ENCODE measurements around the gene GFRA1.
A peak's percentile ranks its signal among the peaks of the same experiment; 100 is the strongest.

GFRA1 gene

DNA sequence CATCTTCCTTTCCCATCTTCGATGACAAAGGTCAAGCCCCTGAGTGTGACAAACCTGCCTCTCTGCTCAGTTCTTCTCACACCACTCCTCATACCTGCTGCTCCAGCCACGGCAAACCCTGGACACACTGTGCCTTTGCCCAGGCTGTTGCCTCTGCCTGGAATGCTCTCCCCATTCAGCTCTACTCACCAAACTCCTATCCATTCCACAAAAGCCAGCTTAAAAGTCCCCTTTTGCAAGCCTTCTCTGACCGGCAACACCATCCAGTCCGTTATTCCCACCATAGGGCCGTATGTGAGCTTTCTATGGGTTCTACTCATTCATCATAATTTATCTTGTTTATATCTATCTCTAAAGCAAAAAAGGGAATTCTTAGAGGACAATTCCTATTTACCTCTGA, 15.2 kb downstream of the GFRA1 start:
- no peaks in the 10 kb centered on the region for H3K36me3 Mint-ChIP-seq
- no peak for DNase-seq (ENCODE audit: low spot score in 2 of 2)
- no peak overlapping the region for H3K27ac Mint-ChIP-seq
- H3K4me3 Mint-ChIP-seq, result no peak overlapping the region
- no peak for ATAC-seq
- H3K4me1 Mint-ChIP-seq, result no peaks in the 10 kb centered on the region
- H3K9me3 Mint-ChIP-seq, result peaks cover 6% of the 10 kb centered on the region

DNA sequence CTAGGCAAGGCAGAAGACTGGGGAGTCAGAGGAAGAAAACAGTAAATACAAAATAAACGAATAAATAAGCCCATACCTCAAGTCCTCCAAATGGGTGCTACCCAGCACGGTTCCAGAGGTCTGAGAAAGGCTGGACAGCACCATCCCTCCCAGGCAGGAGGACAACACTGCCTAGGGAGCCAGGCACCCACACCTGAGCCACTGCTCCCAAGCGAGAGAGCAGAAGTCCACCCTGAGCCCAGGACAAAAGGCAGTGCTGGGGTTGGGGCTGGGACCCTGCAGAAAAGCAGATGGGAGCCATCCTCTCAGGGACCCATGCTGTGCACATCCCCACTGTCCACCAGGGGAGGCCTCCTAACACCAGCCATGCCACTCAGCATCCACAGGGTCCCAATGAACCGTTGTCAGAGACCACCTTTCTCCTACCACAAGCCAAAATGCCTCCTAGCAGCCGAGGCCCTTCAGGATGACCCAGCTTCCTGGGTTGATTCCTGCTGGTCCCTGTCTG, 16.2 kb downstream of the GFRA1 start:
- peaks cover 6% of the 10 kb centered on the region for H3K9me3 Mint-ChIP-seq

DNA sequence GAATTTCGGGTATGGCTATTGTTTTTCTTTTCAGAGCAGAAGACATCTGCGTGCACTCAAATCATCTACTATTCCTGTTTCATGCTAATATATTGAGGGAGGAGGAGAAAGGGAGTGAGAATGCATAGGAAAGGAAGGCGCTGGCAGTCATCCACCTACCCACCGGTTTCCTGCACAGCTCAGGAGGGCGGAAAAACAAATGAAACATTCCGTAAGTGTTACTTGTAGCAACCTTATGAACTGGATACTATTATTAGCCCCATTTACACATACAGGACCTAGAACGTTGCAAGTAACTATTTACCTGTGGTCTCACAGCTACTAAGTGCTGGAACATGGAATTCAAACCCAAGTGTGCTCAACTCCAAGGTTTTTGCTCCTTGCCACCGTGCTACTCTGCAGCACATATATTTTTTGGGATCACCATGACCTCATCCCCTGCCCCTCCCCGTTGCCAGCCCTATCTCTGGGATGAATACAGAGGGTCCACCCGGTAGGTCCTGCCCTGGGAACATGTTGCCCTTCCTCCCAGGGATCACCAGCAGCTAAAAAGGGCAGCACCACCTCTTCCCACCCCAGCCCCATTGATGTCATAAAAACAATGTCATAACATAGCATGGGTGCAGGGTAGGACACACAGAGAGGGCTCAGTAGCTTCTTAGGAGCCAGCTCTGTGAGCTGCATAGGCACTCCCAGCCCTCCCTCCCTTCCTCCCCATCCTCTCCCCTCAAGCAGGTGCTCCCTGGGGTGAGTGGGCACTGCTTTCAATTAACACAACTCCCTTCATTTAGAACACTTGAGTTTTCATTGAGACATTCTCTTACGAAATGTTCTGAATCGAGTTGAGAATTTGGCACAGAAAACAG, 16.9 kb downstream of the GFRA1 start:
- no peaks in the 10 kb centered on the region for H3K36me3 Mint-ChIP-seq
- H3K4me3 Mint-ChIP-seq, result no peak overlapping the region
- H3K9me3 Mint-ChIP-seq, result peaks cover 3% of the 10 kb centered on the region
- no peak overlapping the region for H3K27ac Mint-ChIP-seq
- H3K4me1 Mint-ChIP-seq, result no peaks in the 10 kb centered on the region
- DNase-seq (ENCODE audit: low spot score in 2 of 2), result no peak
- ATAC-seq, result no peak

More for the DNA sequence above, 16.2 kb downstream of the GFRA1 start:
- H3K27ac Mint-ChIP-seq, result no peak overlapping the region
- ATAC-seq, result peak; percentile 34
- H3K4me1 Mint-ChIP-seq, result no peaks in the 10 kb centered on the region
- H3K4me3 Mint-ChIP-seq, result no peak overlapping the region
- no peak for DNase-seq (ENCODE audit: low spot score in 2 of 2)
- no peaks in the 10 kb centered on the region for H3K36me3 Mint-ChIP-seq

DNA sequence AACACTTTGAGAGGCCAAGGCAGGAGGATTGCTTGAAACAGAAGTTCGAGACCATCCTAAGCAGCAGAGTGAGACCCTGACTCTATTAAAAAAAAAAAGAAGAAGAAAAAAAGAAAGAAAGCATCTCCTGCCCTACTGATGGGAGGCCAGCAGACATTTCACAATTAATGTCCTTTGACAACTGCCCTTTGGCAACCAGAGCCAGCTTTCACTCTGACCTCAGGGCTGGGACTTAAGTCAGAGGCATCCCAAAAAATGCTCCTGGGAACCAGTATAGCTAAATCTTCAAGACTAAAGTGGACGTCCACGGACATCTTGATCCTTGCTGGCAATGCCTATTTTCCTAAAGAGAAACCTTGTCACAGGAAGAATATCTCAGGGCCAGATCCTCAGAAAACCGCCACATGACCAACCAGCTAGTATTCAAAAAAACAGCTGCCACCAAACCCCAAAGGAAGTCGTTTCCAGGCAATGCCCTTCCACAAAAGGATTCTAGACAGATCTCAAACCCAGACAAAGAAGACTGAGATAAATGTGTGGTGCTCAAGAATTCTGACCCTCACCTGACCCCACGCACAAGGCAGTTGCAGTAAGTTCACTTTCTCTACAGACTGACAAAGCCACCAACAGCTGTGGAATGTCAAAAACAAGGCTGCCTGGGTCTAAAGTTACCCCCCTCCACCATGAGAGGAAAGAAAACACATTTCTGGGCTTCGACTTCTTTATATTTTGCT, 18.4 kb downstream of the GFRA1 start:
- no peaks in the 10 kb centered on the region for H3K4me1 Mint-ChIP-seq
- ATAC-seq (no peak), DNase-seq (ENCODE audit: low spot score in 2 of 2) (no peak)
- no peak overlapping the region for H3K27ac Mint-ChIP-seq
- H3K9me3 Mint-ChIP-seq, result peaks cover 10% of the 10 kb centered on the region
- H3K4me3 Mint-ChIP-seq, result no peak overlapping the region
- H3K36me3 Mint-ChIP-seq, result no peaks in the 10 kb centered on the region

DNA sequence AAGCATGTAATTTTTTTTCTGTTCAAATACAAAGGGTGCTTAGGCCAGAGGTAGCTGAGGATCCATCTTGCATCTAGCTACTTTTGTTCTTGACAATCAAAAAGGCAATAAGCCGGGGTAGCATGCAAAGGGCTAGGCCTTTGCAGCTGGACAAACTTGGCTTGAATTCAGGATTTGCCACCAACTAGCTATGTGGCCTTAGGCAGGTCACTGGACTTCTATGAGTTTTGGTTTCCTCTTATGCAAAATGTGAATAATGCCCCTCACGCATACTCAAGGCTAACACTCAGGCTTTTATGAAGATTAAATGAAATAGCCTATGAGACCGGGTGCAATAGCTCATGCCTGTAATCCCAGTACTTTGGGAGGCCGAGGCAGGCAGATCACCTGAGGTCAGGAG, 19.3 kb downstream of the GFRA1 start:
- H3K9me3 Mint-ChIP-seq, result peaks cover 14% of the 10 kb centered on the region
- DNase-seq (ENCODE audit: low spot score in 2 of 2) (no peak), ATAC-seq (no peak)
- H3K4me3 Mint-ChIP-seq, result no peak overlapping the region
- no peaks in the 10 kb centered on the region for H3K36me3 Mint-ChIP-seq
- no peak overlapping the region for H3K27ac Mint-ChIP-seq
- no peaks in the 10 kb centered on the region for H3K4me1 Mint-ChIP-seq

DNA sequence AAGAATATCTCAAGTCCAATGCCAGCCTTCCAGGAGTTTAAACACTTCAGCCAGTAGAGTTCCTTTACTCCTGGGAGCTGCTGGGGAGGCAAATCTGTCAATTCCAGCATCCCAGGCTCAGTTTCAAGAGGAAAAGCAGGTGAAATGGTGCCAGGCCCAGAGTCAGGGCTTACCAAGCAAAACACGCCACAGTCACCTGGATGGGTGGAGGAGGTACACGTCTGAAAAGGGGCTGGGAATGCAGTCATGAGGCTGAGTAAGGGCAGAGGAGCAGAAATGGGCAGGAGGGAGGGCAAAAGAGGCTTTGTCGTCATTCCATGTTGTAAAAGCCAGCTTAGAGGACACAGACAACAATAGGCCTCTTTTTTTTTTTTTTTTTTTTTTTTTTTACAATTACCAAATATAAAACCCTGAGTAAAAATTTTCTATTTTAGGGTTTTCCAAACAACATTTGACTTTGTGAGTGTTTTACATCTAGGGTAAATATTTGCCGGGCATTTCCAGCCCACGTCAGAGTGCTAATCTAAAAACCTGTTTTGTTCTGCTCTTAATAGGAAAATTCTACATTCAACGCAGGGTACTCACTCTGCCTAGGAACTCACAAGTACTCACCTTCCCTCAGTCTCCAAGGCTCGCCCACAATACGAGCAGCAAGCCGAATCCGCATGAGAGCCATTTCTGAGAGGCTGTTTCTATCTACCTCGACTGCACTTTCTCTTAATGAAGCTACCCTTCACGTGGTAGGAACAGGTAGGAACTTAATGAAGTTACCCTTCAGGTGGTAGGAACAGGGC, 21.2 kb downstream of the GFRA1 start:
- H3K9me3 Mint-ChIP-seq, result peaks cover 19% of the 10 kb centered on the region
- H3K27ac Mint-ChIP-seq, result no peak overlapping the region
- ATAC-seq, result no peak
- no peaks in the 10 kb centered on the region for H3K36me3 Mint-ChIP-seq
- H3K4me1 Mint-ChIP-seq, result no peaks in the 10 kb centered on the region
- no peak overlapping the region for H3K4me3 Mint-ChIP-seq
- no peak for DNase-seq (ENCODE audit: low spot score in 2 of 2)

DNA sequence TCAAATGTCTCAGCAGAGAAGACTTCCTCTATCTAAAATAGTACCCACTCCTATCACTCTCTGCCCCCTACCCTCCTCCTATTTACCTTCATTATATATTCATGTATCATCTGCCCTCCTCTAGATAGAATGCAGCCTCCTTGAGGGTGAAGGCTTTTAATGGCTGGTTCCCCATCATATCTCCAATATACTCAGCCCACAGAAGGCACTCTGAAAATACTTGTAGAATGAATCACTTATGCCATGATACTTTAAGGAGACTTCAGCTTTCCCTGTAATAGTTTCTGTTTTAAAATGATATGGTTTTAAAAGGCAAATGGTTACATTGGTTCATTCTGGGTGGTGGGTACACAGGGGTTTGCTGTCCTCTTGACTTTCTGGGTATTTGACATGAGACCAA, 25.3 kb downstream of the GFRA1 start:
- no peaks in the 10 kb centered on the region for H3K36me3 Mint-ChIP-seq
- no peak for ATAC-seq

DNA sequence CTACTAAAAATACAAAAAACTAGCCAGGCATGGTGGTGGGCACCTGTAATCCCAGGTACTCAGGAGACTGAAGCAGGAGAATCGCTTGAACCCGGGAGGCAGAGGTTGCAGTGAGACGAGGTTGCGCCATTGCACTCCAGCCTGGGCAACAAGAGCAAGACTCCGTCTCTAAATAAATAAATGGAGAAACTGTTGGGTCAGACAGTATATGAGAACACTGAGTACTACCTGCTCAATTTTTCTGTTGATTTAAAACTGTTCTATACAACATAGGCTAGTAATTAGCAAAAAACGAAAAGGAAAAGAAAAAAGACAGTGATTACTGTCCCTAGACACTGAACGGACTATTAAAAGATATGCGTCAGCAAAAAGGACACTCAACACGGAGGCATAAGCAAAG, 26.7 kb downstream of the GFRA1 start:
- H3K9me3 Mint-ChIP-seq, result peaks cover 22% of the 10 kb centered on the region
- H3K4me3 Mint-ChIP-seq, result no peak overlapping the region
- no peak overlapping the region for H3K27ac Mint-ChIP-seq
- no peak for ATAC-seq
- no peak for DNase-seq (ENCODE audit: low spot score in 2 of 2)
- no peaks in the 10 kb centered on the region for H3K4me1 Mint-ChIP-seq
- no peaks in the 10 kb centered on the region for H3K36me3 Mint-ChIP-seq

More for the DNA sequence above, 25.3 kb downstream of the GFRA1 start:
- DNase-seq (ENCODE audit: low spot score in 2 of 2), result no peak
- H3K27ac Mint-ChIP-seq, result no peak overlapping the region
- H3K9me3 Mint-ChIP-seq, result peaks cover 22% of the 10 kb centered on the region
- no peak overlapping the region for H3K4me3 Mint-ChIP-seq
- H3K4me1 Mint-ChIP-seq, result no peaks in the 10 kb centered on the region

DNA sequence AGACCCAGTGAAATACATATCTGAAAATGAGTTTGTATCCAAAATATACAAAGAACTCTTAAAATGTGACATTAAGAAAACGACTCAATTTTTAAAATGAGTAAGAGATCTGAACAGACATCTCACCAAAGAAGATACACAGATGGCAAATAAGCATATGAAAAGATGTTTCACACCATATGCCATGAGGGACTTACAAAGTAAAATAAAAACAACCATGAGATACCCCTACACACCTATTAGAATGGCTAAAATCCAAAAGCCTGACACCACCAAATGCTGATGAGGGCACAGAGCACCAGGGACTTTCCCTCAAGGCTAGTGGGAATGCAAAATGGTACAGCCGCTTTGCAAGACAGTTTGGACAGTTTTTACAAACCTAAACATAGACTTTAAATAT, 27.9 kb downstream of the GFRA1 start:
- ATAC-seq, result no peak
- no peak for DNase-seq (ENCODE audit: low spot score in 2 of 2)
- Mint-ChIP-seq H3K4me1 (no peaks in the 10 kb centered on the region), H3K9me3 (peaks cover 19% of the 10 kb centered on the region), H3K36me3 (no peaks in the 10 kb centered on the region), H3K4me3 (no peak overlapping the region), H3K27ac (no peak overlapping the region)

DNA sequence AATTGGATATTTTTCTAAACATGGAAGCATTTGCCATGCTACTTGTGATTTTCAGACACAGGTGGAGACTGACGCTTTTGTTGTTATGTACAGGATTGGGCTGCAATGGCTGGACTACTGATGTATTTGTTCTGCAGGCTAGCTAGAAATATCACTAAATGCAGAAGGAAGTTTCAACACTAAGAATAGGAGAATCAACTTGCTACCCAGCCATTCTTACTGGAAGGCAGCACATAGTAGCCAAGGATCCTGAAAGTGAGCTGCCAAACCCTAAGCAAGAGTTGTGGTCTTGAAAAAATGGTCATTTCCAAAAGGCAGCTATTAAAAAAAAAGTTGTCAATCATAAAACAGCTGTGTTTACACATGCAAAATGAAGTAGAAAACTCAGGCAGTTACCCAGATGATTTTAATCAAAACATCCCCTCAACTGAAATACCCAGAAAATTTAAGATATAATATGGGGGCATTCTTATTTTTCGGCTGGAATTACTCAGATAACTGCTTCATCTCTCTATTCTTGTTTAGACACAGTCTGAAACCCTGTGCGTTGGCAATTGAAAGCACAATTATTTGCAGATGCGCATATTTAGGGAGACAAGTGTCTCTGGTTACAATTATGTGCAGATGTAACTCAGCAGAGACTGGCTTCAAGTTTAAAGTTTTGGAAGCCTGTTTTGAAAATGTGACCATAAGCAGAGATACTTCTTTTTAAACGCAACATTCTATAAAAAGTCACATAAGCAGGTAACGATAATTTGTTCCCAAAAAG, 31.2 kb downstream of the GFRA1 start:
- H3K9me3 Mint-ChIP-seq, result peaks cover 4% of the 10 kb centered on the region
- no peaks in the 10 kb centered on the region for H3K36me3 Mint-ChIP-seq
- DNase-seq (ENCODE audit: low spot score in 2 of 2) (no peak), ATAC-seq (no peak)
- H3K27ac Mint-ChIP-seq, result no peak overlapping the region
- H3K4me1 Mint-ChIP-seq, result no peaks in the 10 kb centered on the region
- H3K4me3 Mint-ChIP-seq, result no peak overlapping the region

DNA sequence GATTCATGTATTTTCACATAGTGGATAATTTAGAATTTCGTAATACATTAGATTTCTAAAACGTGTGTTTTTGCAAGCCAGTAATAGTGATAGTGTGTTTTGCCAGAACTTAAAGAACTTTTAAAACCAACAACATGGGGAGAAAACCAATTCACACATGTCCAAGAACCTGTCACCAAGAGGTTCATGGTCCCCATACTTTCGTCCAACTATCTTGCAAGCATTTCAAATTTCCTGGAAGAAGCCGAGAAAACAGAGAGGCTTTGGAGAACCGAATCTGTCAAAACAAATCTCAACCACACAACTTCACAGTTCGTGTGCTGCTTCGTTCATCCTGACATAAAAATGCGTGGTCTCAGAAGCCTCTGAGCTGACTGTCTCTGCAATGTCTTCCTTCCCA, 31.9 kb downstream of the GFRA1 start:
- Mint-ChIP-seq H3K4me1 (no peaks in the 10 kb centered on the region), H3K36me3 (no peaks in the 10 kb centered on the region), H3K27ac (no peak overlapping the region), H3K9me3 (peaks cover 4% of the 10 kb centered on the region), H3K4me3 (no peak overlapping the region)
- ATAC-seq, result no peak
- DNase-seq (ENCODE audit: low spot score in 2 of 2), result no peak

DNA sequence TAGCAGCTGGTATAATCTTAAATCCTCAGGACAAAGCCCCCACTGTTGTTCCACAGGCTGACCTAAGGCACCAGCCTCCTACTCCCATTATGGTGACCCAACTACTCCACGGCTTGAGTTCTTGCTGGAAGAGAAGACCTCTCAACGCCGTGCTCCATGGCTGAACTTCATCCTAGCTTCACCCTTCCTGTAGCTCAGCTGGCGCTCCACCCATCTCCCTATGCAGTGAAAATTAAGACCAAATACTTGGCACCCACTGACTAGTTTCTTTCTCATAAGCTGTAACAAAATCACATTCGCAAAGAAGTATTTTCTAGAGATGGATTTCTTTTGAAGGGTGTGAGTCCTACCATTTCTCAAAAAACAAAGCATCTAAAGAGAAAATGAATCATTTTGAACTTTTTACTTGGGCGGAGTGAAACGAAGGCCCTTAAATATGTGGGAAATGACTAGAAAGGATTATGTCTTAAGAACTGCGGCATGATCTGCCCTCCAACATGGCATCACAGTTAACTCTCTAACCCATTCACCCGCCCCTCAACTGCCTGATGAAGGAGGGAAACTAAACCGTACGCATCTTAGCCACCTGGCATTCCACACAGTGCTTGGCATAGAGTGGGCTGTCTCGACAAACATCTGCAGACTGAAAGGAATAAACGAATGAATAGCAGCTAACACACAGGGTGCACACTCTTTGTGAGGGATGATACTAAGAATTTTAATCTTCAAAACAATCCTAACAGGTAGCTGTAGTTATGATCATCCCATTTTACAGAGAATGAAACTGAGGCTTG, 32.7 kb downstream of the GFRA1 start:
- no peaks in the 10 kb centered on the region for H3K4me1 Mint-ChIP-seq
- no peak overlapping the region for H3K4me3 Mint-ChIP-seq
- no peak for ATAC-seq
- peaks cover 6% of the 10 kb centered on the region for H3K9me3 Mint-ChIP-seq
- H3K27ac Mint-ChIP-seq, result no peak overlapping the region
- no peaks in the 10 kb centered on the region for H3K36me3 Mint-ChIP-seq
- DNase-seq (ENCODE audit: low spot score in 2 of 2), result no peak

DNA sequence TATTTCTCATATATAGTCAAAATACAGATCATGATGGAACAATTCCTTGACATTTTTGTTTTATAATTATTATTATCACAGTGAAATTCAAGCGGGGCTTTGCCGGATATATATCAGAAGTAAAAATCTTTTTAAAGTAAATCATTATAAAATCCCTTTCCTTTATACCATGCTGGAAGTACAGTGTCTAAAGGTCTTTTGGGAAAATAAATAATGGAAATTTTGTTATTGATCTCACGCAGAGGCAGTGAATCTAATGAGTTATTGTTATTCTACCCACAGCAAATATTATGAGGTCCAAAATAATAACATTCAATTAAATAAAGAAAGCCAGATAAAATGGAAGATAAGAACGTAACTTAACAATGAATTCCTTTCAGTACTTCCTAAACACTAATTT, 33.8 kb downstream of the GFRA1 start:
- no peak for DNase-seq (ENCODE audit: low spot score in 2 of 2)
- Mint-ChIP-seq H3K9me3 (peaks cover 4% of the 10 kb centered on the region), H3K36me3 (no peaks in the 10 kb centered on the region), H3K4me1 (no peaks in the 10 kb centered on the region), H3K4me3 (no peak overlapping the region), H3K27ac (no peak overlapping the region)
- ATAC-seq, result no peak

DNA sequence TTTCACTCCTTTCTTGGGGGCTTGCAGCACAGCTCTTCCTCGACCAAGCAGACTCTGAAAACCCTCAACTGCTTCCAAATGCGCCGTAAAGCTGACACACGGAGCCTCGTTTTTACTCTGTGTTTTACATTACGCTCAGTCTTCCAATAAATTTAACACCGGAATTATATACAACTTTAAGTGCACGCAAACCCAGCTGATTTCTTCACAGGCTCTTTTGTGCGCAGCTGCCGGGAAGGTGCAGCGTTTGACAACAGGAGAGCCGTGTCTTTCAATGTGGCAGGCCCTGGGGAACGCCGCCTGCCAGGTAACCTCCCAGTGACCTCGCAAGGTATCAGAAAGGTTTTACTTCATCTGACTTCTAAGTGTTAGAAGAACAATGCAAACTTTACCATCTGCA, 35.0 kb downstream of the GFRA1 start:
- H3K27ac Mint-ChIP-seq, result no peak overlapping the region
- H3K4me1 Mint-ChIP-seq, result no peaks in the 10 kb centered on the region
- ATAC-seq (no peak), DNase-seq (ENCODE audit: low spot score in 2 of 2) (no peak)
- H3K9me3 Mint-ChIP-seq, result peaks cover 4% of the 10 kb centered on the region
- H3K36me3 Mint-ChIP-seq, result no peaks in the 10 kb centered on the region
- no peak overlapping the region for H3K4me3 Mint-ChIP-seq

Measured in stimulated activated effector memory CD8-positive, alpha-beta T cell treated with anti-CD3 and anti-CD28 coated beads, Interleukin-12 subunit alpha, Interleukin-12 subunit beta, amount 100 ng/mL, for 72 hours (primary cell).